ENCODE results near the gene C11orf71.

GRCh38 chr11:114412946-114413345, 12.6 kb upstream of the C11orf71 start:
- TF ChIP-seq EGR1 (IDR thresholded peaks at IDR 0.05; ENCODE audit: low read depth) (no peak), ZBTB33 (IDR thresholded peaks at IDR 0.05; ENCODE audit: extremely low read depth, insufficient replicate concordance, low read length) (no peak), POLR2A (IDR thresholded peaks at IDR 0.05; ENCODE audit: borderline replicate concordance, extremely low read depth, insufficient read depth, insufficient read length) (no peak), REST (IDR thresholded peaks at IDR 0.05; ENCODE audit: low read depth) (no peak), ZFX (IDR thresholded peaks at IDR 0.05) (no peak), SIN3A (IDR thresholded peaks at IDR 0.05; ENCODE audit: low read depth) (no peak), CTCF (IDR thresholded peaks at IDR 0.05 in 2 of 3, conservative IDR thresholded peaks at IDR 0.05 in 1 of 3; ENCODE audit: borderline replicate concordance in 1 of 3, insufficient read depth in 1 of 3, low read depth in 2 of 3, low read length in 2 of 3) (no peak), POLR2AphosphoS5 (IDR thresholded peaks at IDR 0.05; ENCODE audit: low read depth, low read length) (no peak), EZH2 (IDR thresholded peaks at IDR 0.05) (no peak), ATF3 (IDR thresholded peaks at IDR 0.05) (no peak), CEBPB (IDR thresholded peaks at IDR 0.05; ENCODE audit: low read depth) (no peak)

Data from HCT116 (cell line).